Subcutaneous abdominal adipose tissue (tissue), 5 donors: ENCODE data around the gene DEAF1.

Experiments used
- H3K27ac ChIP-seq: one replicate; pipeline ENCODE4 v1.7.0; 2013; ENCODE audit warnings: low read depth, mild to moderate bottlenecking, inconsistent platforms, low read length, moderate library complexity
- H3K27me3 ChIP-seq, 5 donors: one replicate each; pipeline ENCODE4 v1.7.0; 2013; ENCODE audit warnings: low read length in 5 of 5, inconsistent platforms in 1 of 5; ENCODE audit not compliant: control insufficient read depth in 5 of 5, insufficient read depth in 4 of 5
- H3K36me3 ChIP-seq, 5 donors: one replicate each; pipeline ENCODE4 v1.7.0; 2013; ENCODE audit warnings: low read length in 5 of 5; ENCODE audit not compliant: control insufficient read depth in 5 of 5, insufficient read depth in 5 of 5
- H3K4me1 ChIP-seq, 5 donors: one replicate each; pipeline ENCODE4 v1.7.0; 2013; ENCODE audit warnings: low read length in 5 of 5, mild to moderate bottlenecking in 3 of 5, moderate library complexity in 1 of 5; ENCODE audit not compliant: control insufficient read depth in 5 of 5, insufficient read depth in 5 of 5
- H3K4me3 ChIP-seq, 5 donors: one replicate each; pipeline ENCODE4 v1.7.0; 2013; ENCODE audit warnings: low read length in 5 of 5, low read depth in 1 of 5
- H3K9ac ChIP-seq, 5 donors: one replicate each; pipeline ENCODE4 v1.7.0; 2013; ENCODE audit warnings: low read length in 5 of 5, mild to moderate bottlenecking in 4 of 5, moderate library complexity in 3 of 5
- H3K9me3 ChIP-seq, 5 donors: one replicate each; pipeline ENCODE4 v1.7.0; 2013; ENCODE audit warnings: low read length in 5 of 5; ENCODE audit not compliant: control insufficient read depth in 5 of 5
- donor health status: healthy.
- donor health status: healthy.
- donor health status: healthy.
- donor health status: healthy.
- donor health status: healthy.

DEAF1 gene

DNA sequence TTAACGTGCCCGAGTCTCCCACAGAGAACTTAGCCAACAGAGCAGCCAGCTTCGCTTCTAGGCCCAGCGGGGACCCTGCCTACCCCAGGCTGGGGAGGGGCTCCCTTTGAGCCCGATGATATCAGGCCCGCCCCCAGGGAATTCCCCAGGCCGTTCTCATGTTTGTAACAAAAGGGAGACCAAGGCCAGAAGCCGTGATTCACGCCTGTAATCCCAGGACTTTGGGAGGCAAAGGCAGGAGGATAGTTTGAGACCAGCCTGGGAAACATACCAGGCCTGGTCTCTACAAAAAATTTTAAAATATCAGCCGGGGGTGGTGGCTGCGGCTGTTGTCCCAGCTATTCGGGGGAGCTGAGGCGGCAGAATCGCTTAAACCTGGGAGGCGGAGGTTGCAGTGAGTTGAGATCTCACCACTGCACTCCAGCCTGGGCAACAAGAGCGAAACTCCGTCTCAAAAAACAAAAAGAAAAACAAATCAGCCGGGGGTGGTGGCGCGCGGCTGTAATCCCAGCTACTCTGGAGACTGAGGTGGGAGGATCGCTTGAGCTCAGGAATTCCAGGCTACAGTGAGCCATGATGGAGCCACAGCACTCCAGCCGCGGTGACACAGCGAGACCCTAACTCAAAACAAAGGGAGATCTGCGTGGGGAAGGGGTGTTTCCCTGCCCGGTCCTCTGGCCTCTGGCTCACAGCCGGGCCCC is 56.2 kb downstream of the DEAF1 start:
- Histone ChIP-seq H3K27ac (no peak overlapping the region), H3K9ac (no peak overlapping the region), H3K4me3 (no peak overlapping the region), H3K36me3 (peaks cover 0 to 19% (median 13%) of the 10 kb centered on the region in 5 donors), H3K4me1 (peaks cover 0 to 35% (median 20%) of the 10 kb centered on the region in 5 donors), H3K9me3 (no peaks in the 10 kb centered on the region), H3K27me3 (peaks cover 11 to 31% (median 24%) of the 10 kb centered on the region in 5 donors)

DNA sequence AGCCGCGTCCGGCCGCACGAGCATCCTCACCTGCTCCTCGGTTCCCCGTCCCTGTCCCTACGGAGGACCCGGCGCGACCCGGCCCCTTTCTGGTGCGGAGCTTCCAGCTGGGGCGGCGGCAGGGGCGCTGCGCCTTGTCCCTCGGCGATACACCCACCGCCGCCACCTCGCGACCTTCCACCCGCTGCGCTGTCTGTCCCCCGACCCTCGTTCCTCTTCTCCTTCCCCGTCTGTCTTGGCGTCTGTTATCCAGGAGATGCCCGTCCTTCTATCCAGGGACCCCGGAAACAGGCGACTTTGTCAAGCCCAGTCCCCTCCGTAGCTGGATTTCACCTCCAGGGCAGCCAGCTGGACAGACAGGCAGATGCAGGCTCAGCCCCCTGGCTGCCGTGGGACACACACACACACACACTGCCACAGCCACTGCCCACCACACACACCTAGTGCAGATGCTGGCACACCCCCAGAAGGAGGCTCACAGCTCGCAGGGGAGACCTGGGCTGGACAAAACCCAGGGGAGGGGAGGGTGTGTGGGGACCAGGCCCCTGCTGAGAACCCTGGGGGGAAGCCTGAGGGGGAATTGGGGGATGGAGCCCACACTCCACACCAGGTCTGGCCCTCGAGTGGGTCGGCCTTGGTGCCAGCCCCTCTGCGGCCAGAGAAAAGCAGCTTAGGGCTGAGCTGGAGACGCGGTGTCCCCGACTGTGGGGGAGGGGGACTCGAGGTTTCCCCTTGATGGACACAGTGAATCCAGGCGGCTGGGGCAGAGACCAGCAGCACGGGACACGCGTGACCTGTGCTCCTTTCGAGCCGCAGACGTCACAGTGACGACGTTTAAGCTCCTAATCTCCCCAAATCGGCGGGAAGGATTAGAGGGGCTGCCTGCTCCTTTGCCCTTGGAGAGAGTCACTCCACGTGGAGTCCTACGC is 57.2 kb downstream of the DEAF1 start:
- no peak overlapping the region for H3K27ac ChIP-seq
- peaks cover 0 to 13% (median 8%) of the 10 kb centered on the region in 5 donors for H3K36me3 ChIP-seq
- peak overlapping the region in 2 of 5 donors; percentile 22 to 44 for H3K4me3 ChIP-seq
- peaks cover 0 to 35% (median 20%) of the 10 kb centered on the region in 5 donors for H3K4me1 ChIP-seq
- H3K27me3 ChIP-seq, result peaks cover 11 to 31% (median 24%) of the 10 kb centered on the region in 5 donors
- no peaks in the 10 kb centered on the region for H3K9me3 ChIP-seq
- no peak overlapping the region for H3K9ac ChIP-seq

DNA sequence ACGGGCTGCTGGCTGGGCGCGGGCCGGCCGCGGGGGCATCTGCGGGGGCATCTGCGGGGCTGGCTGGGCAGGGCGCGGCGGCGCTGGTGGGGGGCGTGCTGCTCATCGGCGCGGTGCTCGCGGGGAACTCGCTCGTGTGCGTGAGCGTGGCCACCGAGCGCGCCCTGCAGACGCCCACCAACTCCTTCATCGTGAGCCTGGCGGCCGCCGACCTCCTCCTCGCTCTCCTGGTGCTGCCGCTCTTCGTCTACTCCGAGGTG is 57.8 kb downstream of the DEAF1 start:
- Histone ChIP-seq H3K36me3 (peaks cover 0 to 11% (median 7%) of the 10 kb centered on the region in 5 donors), H3K9ac (no peak overlapping the region), H3K4me3 (peak overlapping the region in 2 of 5 donors; percentile 22 to 44), H3K4me1 (peaks cover 0 to 32% (median 20%) of the 10 kb centered on the region in 5 donors), H3K27ac (no peak overlapping the region), H3K27me3 (peaks cover 11 to 31% (median 24%) of the 10 kb centered on the region in 5 donors), H3K9me3 (no peaks in the 10 kb centered on the region)

GRCh38 chr11:636511-637332 is 58.3 kb downstream of the DEAF1 start, which contains the start of gene DRD4:
Gene DRD4 (plus strand): TSS chr11:637269. CDS start chr11:637305, 36 bp downstream.
- Histone ChIP-seq H3K4me1 (peaks cover 0 to 30% (median 20%) of the 10 kb centered on the region in 5 donors), H3K9ac (no peak within 1 kb of the TSS), H3K36me3 (peaks cover 0 to 6% (median 1%) of the 10 kb centered on the region in 5 donors), H3K27ac (no peak within 1 kb of the TSS), H3K27me3 (peaks cover 11 to 31% (median 24%) of the 10 kb centered on the region in 5 donors), H3K9me3 (no peaks in the 10 kb centered on the region), H3K4me3 (peak within 1 kb of the TSS in 2 of 5 donors; percentile 22 to 44)

DNA sequence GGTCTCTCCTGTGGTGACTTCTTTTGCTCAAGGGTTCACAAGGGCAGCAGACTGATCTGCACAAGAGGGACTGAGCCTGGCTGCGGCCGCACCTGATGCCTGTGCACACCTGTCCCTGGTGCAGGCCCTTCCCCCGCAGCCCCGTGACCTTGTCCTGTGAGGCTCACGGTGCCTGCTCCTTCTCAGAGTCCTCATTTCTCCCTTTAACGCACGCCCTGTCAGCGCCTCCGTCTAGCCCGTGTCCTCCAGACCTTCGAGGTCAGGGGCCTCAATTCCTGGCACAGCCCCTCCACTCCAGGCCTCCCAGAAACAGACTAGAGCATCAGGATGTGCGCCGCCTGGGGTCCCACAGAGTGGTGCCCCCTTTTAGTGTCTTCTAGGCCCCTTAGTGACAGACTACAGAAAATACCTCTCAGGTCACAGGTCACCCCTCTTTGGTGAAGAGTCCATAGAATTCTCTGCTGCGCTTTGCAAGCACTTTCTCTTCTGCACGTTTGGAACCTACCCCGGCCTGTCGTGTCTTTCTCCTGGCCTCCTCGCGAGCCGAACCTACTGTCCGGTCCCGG is 59.0 kb downstream of the DEAF1 start:
- H3K36me3 ChIP-seq, result no peaks in the 10 kb centered on the region
- H3K27me3 ChIP-seq, result peaks cover 11 to 31% (median 24%) of the 10 kb centered on the region in 5 donors
- no peak overlapping the region for H3K9ac ChIP-seq
- H3K9me3 ChIP-seq, result no peaks in the 10 kb centered on the region
- no peak overlapping the region for H3K27ac ChIP-seq
- H3K4me1 ChIP-seq, result peaks cover 0 to 29% (median 20%) of the 10 kb centered on the region in 5 donors
- no peak overlapping the region for H3K4me3 ChIP-seq

GRCh38 chr11:630871-631270 is 64.2 kb downstream of the DEAF1 start:
- peaks cover 2 to 8% (median 4%) of the 10 kb centered on the region in 5 donors for H3K27me3 ChIP-seq

GRCh38 chr11:629237-629583 is 65.8 kb downstream of the DEAF1 start:
- Histone ChIP-seq H3K27ac (no peak overlapping the region), H3K4me1 (peaks cover 0 to 5% (median 0%) of the 10 kb centered on the region in 5 donors), H3K9me3 (no peaks in the 10 kb centered on the region), H3K27me3 (peaks cover 15 to 23% (median 17%) of the 10 kb centered on the region in 5 donors), H3K9ac (no peak overlapping the region), H3K4me3 (no peak overlapping the region), H3K36me3 (no peaks in the 10 kb centered on the region)

More at GRCh38 chr11:630871-631270, 64.2 kb downstream of the DEAF1 start:
- H3K9me3 ChIP-seq, result no peaks in the 10 kb centered on the region
- no peak overlapping the region for H3K27ac ChIP-seq
- no peaks in the 10 kb centered on the region for H3K36me3 ChIP-seq
- peaks cover 0 to 2% (median 0%) of the 10 kb centered on the region in 5 donors for H3K4me1 ChIP-seq
- no peak overlapping the region for H3K4me3 ChIP-seq
- no peak overlapping the region for H3K9ac ChIP-seq

GRCh38 chr11:628056-628455 is 67.0 kb downstream of the DEAF1 start:
- Histone ChIP-seq H3K4me3 (no peak overlapping the region), H3K4me1 (peaks cover 0 to 5% (median 0%) of the 10 kb centered on the region in 5 donors), H3K9ac (no peak overlapping the region), H3K27me3 (peaks cover 18 to 25% (median 19%) of the 10 kb centered on the region in 5 donors), H3K36me3 (no peaks in the 10 kb centered on the region), H3K9me3 (no peaks in the 10 kb centered on the region), H3K27ac (no peak overlapping the region)

DNA sequence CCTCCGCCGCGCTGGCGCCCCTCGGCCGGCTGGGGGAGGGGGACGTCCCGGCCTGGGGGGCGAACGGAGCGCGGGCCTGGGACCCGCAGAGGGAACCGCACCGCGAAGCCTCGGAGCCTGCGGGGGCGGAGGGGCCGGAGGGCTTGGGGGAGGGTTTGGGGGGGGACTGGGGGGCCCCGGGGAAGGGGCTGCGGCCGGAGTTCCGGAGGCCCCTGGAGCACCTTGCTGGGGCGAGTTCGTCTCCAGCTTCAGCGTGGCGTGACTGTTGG is 67.8 kb downstream of the DEAF1 start:
- Histone ChIP-seq H3K27ac (no peak overlapping the region), H3K4me1 (peaks cover 0 to 5% (median 0%) of the 10 kb centered on the region in 5 donors), H3K9me3 (no peaks in the 10 kb centered on the region), H3K36me3 (no peaks in the 10 kb centered on the region), H3K27me3 (peaks cover 18 to 25% (median 19%) of the 10 kb centered on the region in 5 donors), H3K9ac (no peak overlapping the region), H3K4me3 (no peak overlapping the region)
